Neuron (in vitro differentiated cells): ENCODE results near the gene MEP1A.
"Not testable (repeated sequence)": the region's sequence is repeated elsewhere in the genome, so short reads cannot be mapped to it uniquely, and the experiment has no call there.

Source experiments
- H2AFZ ChIP-seq: one replicate; pipeline ENCODE4 v1.6.1; 2013; ENCODE audit warnings: low read depth, mild to moderate bottlenecking, inconsistent platforms, low read length, moderate library complexity
- H3K27me3 ChIP-seq: one replicate; pipeline ENCODE4 v1.6.1; 2013; ENCODE audit warnings: low read length; ENCODE audit not compliant: insufficient read depth
- H3K36me3 ChIP-seq: one replicate; pipeline ENCODE4 v1.6.1; 2013; ENCODE audit warnings: low read length; ENCODE audit not compliant: insufficient read depth
- H3K4me1 ChIP-seq: one replicate; pipeline ENCODE4 v1.6.1; 2013; ENCODE audit warnings: low read length; ENCODE audit not compliant: insufficient read depth
- H3K4me3 ChIP-seq: 2 replicates; pipeline ENCODE4 v1.5.1; 2013; ENCODE audit warnings: mild to moderate bottlenecking, low read length, moderate library complexity
- H3K9me3 ChIP-seq: one replicate; pipeline ENCODE4 v1.6.1; 2013; ENCODE audit warnings: low read length

Gene MEP1A

DNA sequence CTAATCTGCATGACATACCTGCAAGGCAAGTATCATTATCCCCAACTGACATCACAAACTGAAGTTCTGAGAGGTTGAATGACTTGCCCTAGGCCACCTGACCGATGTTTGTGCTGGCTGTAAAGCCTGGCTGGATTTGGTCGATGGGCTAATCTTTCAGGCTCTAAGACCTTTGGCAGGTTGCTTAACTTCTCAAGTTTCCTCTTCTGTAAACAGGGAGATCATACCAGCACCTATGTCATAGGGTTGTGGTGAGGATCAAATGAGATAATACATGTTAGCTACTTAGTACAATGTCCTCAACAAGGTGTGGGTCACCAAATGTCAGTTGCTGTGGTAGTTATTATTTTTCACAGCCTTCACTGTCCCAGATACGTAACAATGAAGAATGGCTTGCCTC, 32.3 kb upstream of the MEP1A start:
- Histone ChIP-seq H3K27me3 (no peaks in the 10 kb centered on the region), H2AFZ (no peak overlapping the region), H3K36me3 (no peaks in the 10 kb centered on the region), H3K4me1 (no peaks in the 10 kb centered on the region), H3K9me3 (no peaks in the 10 kb centered on the region), H3K4me3 (no peak overlapping the region)

GRCh38 chr6:46763466-46763865, 29.7 kb upstream of the MEP1A start:
- Histone ChIP-seq H3K9me3 (no peaks in the 10 kb centered on the region), H3K4me1 (no peaks in the 10 kb centered on the region), H3K27me3 (no peaks in the 10 kb centered on the region), H3K4me3 (no peak overlapping the region), H3K36me3 (no peaks in the 10 kb centered on the region), H2AFZ (no peak overlapping the region)

- not testable (repeated sequence) for H3K36me3 ChIP-seq, H3K27me3 ChIP-seq, H2AFZ ChIP-seq, H3K4me3 ChIP-seq, H3K9me3 ChIP-seq, H3K4me1 ChIP-seq
Observed at GRCh38 chr6:46764280-46764679, 28.9 kb upstream of the MEP1A start.

DNA sequence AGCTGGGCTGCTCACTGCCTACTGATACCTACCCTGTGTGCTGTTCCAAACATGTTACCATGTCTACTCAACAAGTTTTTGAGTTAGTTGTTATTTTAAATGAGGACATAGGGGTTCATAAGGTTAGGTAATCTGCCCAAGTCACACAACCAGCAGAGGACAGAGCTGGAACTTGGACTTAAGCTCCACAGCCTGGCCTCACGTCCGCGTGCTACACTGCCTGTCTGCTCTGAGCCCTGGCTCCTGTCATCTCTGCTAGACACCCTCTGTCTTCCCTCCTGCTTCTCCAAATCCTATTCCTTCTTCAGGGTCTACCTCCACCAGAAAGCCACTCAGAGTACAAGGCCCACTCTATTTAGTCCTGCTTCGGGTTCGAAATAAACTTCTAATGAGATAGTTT, 28.2 kb upstream of the MEP1A start:
- Histone ChIP-seq H3K4me3 (no peak overlapping the region), H3K36me3 (no peaks in the 10 kb centered on the region), H2AFZ (no peak overlapping the region), H3K4me1 (no peaks in the 10 kb centered on the region), H3K27me3 (no peaks in the 10 kb centered on the region), H3K9me3 (no peaks in the 10 kb centered on the region)

- Histone ChIP-seq H3K36me3 (no peaks in the 10 kb centered on the region), H3K27me3 (no peaks in the 10 kb centered on the region), H2AFZ (no peak overlapping the region), H3K4me1 (no peaks in the 10 kb centered on the region), H3K9me3 (no peaks in the 10 kb centered on the region), H3K4me3 (no peak overlapping the region)
Observed at GRCh38 chr6:46772016-46772415, 21.2 kb upstream of the MEP1A start.

- Histone ChIP-seq H2AFZ (no peak overlapping the region), H3K36me3 (no peaks in the 10 kb centered on the region), H3K27me3 (no peaks in the 10 kb centered on the region), H3K4me1 (no peaks in the 10 kb centered on the region), H3K4me3 (no peak overlapping the region), H3K9me3 (no peaks in the 10 kb centered on the region)
Observed at GRCh38 chr6:46772762-46773161, 20.4 kb upstream of the MEP1A start.

- H3K9me3 ChIP-seq: no peaks in the 10 kb centered on the region
- no peaks in the 10 kb centered on the region for H3K27me3 ChIP-seq
- H2AFZ ChIP-seq: no peak overlapping the region
- no peaks in the 10 kb centered on the region for H3K36me3 ChIP-seq
- no peak overlapping the region for H3K4me3 ChIP-seq
- no peaks in the 10 kb centered on the region for H3K4me1 ChIP-seq
Observed at GRCh38 chr6:46773201-46773855, 19.9 kb upstream of the MEP1A start.

- H3K4me3 ChIP-seq, H3K4me1 ChIP-seq: not testable (repeated sequence)
Observed at GRCh38 chr6:46774736-46775135, 18.5 kb upstream of the MEP1A start.

GRCh38 chr6:46776070-46776712, 17.0 kb upstream of the MEP1A start:
- Histone ChIP-seq H3K4me1 (no peaks in the 10 kb centered on the region), H2AFZ (no peak overlapping the region), H3K36me3 (no peaks in the 10 kb centered on the region), H3K27me3 (no peaks in the 10 kb centered on the region), H3K4me3 (no peak overlapping the region), H3K9me3 (no peaks in the 10 kb centered on the region)

More at GRCh38 chr6:46774736-46775135, 18.5 kb upstream of the MEP1A start:
- not testable (repeated sequence) for H3K27me3 ChIP-seq, H3K36me3 ChIP-seq, H2AFZ ChIP-seq, H3K9me3 ChIP-seq

DNA sequence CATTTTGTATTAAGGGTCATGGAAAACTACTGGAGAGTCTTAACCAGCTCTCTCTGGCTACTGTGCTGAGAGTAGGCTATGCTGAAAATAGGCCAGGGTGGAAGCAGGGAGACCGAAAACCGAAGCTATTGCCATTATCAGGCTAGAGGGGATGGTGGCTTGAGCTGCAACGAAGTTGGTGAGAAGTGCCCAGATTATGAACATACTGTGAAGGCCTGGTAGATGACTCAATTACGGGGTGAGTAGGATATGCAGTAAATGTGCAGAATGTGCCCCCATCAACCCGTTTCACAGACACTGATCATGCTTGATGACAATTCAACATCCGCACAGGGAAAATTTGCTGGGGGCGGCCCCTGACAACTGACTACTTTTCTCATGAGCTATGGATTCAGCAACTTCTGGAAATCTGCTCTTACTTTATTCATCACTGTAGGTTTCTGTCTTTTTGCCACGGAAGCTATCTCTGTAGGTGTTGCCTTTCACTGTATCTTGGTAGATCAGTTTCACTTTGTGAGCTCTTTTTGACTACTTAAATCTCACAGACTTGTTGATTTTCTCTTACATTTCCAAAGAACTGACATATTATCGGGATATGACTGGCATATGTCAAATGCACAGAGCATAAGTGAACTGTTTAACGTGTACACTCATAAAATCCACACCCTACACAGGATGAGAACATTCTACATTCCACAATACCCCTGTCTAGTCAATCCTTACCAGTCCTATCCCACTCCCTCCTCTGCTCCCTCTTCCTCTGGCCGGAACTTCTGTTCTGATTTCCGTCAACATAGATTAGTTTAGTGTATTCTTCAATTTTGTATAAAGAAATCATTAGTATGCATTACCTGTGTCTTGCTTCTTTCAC, 15.5 kb upstream of the MEP1A start:
- Histone ChIP-seq H3K9me3 (no peaks in the 10 kb centered on the region), H3K4me1 (no peaks in the 10 kb centered on the region), H3K36me3 (no peaks in the 10 kb centered on the region), H3K27me3 (no peaks in the 10 kb centered on the region), H3K4me3 (no peak overlapping the region), H2AFZ (no peak overlapping the region)

- H3K4me3 ChIP-seq: no peak overlapping the region
- H3K27me3 ChIP-seq: no peaks in the 10 kb centered on the region
- H3K36me3 ChIP-seq: no peaks in the 10 kb centered on the region
- H3K9me3 ChIP-seq: no peaks in the 10 kb centered on the region
- H2AFZ ChIP-seq: no peak overlapping the region
- no peaks in the 10 kb centered on the region for H3K4me1 ChIP-seq
Observed at GRCh38 chr6:46781478-46782378, 11.5 kb upstream of the MEP1A start.

- no peaks in the 10 kb centered on the region for H3K27me3 ChIP-seq
- H3K36me3 ChIP-seq: no peaks in the 10 kb centered on the region
- H2AFZ ChIP-seq: no peak overlapping the region
- no peaks in the 10 kb centered on the region for H3K9me3 ChIP-seq
- H3K4me1 ChIP-seq: no peaks in the 10 kb centered on the region
- no peak overlapping the region for H3K4me3 ChIP-seq
Observed at GRCh38 chr6:46784535-46784934, 8.7 kb upstream of the MEP1A start.
